GM19238 (cell line): ENCODE measurements around the gene CTSH.
"Not testable (repeated sequence)": the region's sequence is repeated elsewhere in the genome, so short reads cannot be mapped to it uniquely, and the experiment has no call there.

Experiments
- DNase-seq: peaks from one replicate; pipeline ENCODE4 v3.0.0; 2011; ENCODE audit warnings: low spot score; ENCODE audit not compliant: insufficient read length

CTSH gene

GRCh38 chr15:78942741-78943140 lies 2.1 kb downstream of the CTSH start:
- DNase-seq: no peak

DNA sequence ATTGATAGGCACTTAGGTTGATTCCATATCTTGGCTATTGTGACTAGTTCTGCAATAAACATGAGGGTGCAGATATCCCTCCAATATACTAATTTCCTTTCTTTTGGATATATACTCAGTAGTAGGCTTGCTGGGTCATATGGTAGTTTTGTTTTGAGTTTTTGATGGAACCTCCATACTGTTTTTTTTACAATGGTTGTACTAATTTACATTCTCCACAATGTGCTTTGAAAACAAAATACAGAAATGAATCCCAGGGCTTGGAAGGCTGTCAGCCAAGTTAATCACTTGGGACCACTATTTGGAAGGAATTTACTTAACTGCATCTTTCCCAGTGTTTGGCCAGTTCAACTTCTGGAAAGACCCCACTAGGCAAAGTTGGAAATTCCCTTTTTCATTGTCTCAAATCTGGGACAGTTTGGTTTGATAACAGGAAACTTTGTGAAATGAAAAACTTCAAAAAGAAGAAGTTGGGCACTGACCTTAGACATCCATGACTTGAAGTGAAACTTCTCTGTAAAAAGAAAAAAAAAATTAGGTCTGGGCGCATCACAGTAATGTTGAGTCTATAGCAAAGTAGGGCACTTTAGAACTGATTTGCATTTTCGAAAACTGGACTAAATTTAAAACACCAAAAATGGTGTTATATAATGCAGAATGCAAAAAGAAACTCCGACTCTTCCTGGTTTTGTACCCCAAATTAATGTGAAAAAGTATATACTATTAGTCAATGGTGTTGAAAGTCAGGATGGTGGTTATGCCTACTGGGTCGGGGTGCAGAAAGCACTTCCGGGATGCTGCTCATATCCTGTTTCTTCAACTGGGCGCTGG lies 6.0 kb downstream of the CTSH start:
- DNase-seq: peak; percentile 53

DNA sequence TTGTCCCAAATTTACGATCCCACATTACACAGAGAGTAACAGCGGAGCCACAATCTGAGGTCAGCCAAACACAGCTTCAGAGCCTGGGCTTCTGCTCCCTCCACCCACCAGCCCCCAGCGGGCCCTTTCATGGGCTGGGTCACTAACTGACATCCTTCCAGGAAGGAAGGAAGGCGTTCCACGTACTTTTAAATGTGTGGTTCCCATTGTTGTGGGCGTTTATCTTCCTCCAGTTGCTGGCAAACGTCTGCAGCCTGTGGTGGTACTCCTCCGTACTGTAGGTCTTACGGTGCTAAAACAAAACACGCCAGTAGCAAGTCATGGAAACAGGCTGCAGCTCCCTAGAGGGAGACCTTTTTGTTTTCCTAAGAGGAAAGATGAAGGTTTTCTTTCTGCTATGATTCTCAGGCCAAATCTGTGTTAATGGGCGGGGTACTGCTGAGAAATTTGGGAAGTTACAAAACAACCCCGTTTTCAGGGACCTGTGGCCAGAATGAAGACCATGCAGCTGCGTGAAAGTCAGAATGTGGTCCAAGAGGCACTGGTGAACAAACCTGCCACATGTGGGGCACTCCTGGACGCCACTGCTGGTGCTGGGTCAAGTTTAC lies 7.6 kb downstream of the CTSH start:
- DNase-seq: no peak

GRCh38 chr15:78934655-78935023 lies 10.2 kb downstream of the CTSH start:
- no peak for DNase-seq

GRCh38 chr15:78933823-78934654 lies 10.8 kb downstream of the CTSH start:
- DNase-seq: no peak

GRCh38 chr15:78933187-78933822 lies 11.5 kb downstream of the CTSH start:
- no peak for DNase-seq

GRCh38 chr15:78932258-78932808 lies 12.5 kb downstream of the CTSH start:
- DNase-seq: no peak

DNA sequence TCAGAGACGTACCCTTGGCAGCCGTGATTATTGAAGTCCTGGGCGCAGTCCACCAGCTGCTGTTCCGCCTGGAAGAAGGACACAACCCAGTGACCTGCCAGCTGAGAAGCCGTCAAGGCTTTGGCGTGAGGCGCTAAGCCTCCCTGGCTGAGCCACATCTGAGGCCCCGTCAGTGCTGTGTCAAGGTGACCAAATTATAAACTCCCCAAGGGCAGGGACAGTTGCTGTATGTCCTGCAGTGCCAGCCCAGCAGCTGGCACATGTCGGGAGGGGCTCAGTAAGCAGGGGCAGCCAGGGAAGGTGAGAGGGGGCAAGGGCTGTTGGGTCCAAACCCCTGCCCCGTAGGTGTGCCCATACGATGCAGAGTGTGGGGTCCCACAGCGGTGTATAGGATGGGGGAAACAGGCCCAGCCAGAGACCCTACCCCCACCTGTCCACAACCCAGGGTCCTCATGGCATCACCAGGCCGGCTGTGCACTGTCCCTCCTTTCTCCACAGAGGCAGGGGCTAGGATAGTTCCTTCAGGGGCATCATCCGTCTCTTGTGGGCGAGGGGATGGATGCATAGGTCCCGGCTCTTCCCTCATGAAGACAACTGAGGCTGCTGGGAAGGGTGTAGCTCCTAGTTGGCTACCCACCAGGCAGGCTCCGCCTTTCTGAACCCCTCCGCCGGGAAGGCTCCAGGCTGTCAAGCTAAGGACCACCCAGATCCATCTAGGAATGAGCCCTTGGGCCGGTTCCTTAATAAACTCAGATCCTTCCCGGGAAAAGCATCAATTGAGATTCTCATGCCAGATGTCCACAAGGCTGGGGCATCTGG lies 13.2 kb downstream of the CTSH start:
- no peak for DNase-seq

DNA sequence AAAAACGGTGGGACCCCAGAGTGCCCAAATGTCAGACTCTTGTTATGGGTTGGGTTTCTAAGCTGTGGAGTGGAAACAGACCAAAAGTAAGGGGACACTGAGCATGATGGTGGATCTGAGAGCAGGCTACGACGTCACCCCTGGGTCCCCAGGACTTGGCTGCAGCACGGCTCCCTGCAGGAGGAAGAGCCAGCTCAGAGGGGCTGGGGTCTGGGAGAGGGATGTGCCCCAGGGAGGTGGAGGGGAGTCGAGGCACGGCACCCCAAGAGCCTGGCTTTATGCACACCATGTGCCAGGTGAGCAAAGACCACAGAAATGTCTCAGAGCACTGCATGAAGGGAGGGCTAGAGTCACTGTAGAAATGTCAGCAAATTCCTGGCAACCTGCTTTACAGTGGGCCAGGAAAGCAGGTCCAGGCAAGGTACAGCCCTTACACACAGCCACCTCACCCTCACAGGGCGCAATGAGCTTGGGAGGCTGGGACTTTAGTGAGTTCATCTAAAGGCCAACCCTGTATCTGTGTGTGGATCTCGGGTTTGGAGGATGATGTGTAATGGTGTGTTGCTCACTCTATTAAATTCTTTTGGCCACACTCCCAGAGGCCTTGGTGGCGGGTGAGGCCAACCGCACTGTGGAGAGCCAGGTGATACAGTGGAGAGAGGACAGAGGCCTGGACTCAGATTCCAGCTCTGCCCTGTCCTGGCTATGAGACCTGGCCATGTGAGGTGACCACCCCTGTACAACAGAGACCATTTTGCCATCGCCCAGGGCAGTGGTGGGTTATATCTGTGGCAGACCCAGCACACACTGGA lies 14.1 kb downstream of the CTSH start:
- DNase-seq: no peak

- DNase-seq: no peak
Observed at GRCh38 chr15:78929536-78930264, 15.1 kb downstream of the CTSH start.

DNA sequence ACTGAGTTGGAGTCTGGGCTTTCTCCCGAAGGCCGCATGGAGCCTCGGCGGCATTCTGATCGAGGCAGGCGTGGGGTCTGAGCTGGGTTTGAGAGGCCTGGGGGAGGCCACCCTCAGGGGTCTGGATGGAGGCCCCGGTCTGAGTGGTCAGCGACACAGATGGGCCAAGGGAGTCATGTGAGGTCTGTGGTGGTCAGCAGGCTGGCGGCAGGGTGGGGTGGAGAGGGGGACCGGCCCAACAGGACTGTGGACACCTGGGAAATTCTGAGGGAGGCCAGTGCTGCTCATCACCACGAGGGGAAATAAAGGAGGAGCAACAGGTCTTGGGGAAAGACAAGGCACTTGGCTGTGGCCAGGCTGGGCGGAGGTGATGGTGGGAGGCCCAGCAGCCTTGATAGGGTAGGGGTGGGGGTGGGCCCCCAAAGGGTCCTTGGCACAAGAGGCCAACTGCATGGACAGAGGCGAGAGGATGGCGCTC lies 16.2 kb downstream of the CTSH start:
- no peak for DNase-seq

GRCh38 chr15:78928176-78928575 lies 16.7 kb downstream of the CTSH start:
- not testable (repeated sequence) for DNase-seq

DNA sequence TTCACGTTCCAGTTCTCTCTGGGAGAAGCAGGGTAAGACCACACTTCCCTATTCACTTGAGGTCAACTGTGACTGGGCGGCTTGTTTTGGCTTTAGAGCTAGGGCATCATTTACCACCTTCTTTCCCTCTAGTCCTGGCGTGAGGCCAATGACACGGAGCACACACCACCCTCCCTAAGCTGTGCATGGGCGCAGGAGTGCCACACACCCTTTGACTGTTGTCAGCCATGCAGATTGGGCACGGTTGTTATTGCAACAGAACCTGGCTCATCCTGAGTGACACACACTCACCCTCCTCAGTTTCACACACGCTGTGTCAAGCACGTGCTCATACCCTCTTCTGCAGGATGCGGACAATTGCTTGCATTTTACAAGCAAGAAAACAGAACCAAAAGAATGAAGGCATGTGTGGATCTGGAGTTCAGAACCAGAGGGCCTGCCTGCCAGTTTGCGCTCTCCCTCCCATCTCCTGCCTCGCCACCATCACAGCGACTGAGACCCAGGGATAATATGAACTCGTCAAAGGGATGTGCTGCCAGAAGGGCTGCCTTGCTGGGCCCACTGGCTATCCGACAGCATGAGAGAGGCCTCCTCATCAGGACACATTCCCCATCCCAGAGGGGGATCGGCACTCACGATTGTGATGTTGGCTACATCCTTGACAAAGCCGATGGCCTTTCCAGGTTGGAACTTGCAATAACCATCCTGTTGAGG lies 17.6 kb downstream of the CTSH start:
- DNase-seq: no peak

- DNase-seq: no peak
Observed at GRCh38 chr15:78925956-78926743, 18.7 kb downstream of the CTSH start.

DNA sequence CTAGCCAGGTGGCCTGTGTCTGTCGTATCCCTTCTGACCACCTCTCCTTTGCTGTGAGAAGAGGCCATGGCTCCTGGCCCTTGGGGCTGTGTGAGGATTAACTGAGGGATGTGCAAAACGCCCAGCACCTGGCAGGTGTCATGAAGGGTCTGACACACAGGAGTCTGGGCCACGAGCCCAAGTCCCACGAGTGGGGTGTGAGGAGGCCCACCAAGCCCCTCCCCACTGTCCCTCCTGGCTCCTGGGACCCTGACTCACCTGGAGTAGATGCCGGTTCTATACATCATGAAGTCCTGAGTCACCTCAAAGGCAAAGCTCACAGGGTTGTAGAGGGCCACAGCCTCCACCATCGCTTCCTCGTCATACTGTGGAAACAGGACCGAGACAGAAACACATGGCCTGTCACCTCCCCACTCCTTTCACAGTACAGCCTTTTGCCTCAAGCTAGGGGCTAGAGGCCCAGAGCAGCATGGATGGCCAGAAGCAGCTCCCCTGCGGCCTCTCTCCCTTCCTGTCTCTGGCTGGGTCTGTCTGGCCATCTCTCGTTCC lies 19.7 kb downstream of the CTSH start:
- no peak for DNase-seq

DNA sequence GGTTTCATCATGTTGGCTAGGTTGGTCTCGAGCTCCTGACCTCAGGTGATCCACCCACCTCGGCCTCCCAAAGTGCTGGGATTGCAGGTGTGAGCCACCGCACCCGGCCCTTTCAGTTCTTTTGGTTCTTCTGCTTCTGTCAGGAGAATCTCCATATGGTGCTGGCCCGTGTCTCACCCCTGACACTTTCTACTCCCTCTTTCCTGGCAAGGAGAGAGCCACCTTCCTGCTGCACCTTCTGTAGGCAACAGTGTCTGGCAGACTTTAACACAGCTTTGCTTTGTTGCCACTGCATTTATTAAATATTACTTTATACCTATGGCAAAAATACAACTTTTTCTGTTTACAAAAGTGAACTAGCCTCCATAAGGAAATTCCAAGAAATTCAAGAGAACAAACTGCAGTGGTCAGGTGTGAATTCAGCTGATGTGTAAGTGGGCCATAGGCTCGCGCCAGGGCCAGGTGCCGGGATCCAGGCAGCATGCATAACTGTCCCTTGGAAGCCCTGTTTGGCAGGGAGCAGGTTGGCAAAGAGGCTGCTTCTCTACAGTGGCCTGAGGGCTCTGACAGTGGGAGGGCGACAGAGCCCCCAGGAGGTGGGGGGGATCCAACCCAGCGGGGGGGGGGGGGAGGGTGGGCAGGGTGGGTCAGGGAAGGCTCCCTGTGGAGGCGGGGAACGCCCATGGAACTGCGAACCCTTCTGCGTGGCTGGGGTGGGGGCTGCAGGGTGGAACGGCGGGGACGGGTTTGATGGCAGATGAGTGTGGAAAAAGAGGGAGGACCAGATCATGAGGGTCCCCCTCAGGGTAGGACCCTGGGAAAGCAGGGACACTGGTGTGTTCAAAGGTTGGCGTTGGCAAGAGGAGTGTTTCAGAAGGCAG lies 21.1 kb downstream of the CTSH start:
- DNase-seq: no peak
